Measurements from ENCODE around the gene FOXD4L1. TPM values are rescaled to one million over a fixed set of nuclear protein-coding genes. Genes with fewer than 3 reads are reported as not detected.
"Not testable (repeated sequence)": the region's sequence is repeated elsewhere in the genome, so short reads cannot be mapped to it uniquely, and the experiment has no call there.

Gene FOXD4L1
- total RNA-seq = under 1 TPM in 1 of 5 donors, not detected in 4; 0.58 TPM
- polyA plus RNA-seq = under 1 TPM in 1 of 3 donors, not detected in 2; 0.05 TPM
- long read RNA-seq, donor 1 = 0 reads
- long read RNA-seq, donor 2 = 0 reads
- long read RNA-seq, donor 3 = 0 reads
- long read RNA-seq, donor 4 = 0 reads
- long read RNA-seq, donor 5 = 0 reads
- long read RNA-seq, donor 6 = 0 reads
- long read RNA-seq, donor 7 = 0 reads
- long read RNA-seq, donor 8 = 0 reads
- long read RNA-seq, donor 9, partial matches to known transcripts = 0 of 1 reads
- long read RNA-seq, donor 9, other reads (novel, unspliced or antisense) = 0 of 1 reads
- long read RNA-seq, donor 10 = 0 reads

- H3K36me3 ChIP-seq; H3K4me3 ChIP-seq; H3K9me3 ChIP-seq; DNase-seq; H3K27ac ChIP-seq; intact Hi-C loops (cut with DNase I; ENCODE audit: low total_unique reads): not testable (repeated sequence)
- Histone ChIP-seq H3K27me3 (peaks cover 0 to 44% (median 35%) of the 10 kb centered on the region in 3 donors), H3K4me1 (peaks cover 0 to 30% (median 20%) of the 10 kb centered on the region in 4 donors)
- 58 to 100% (median 80%) methylated on average over 1 to 4 of the region's 4 CpGs; no CpG with 5 or more reads in 1 of the 5 donors for WGBS, 5 donors
Observed at GRCh38 chr2:113498365-113498764, at the start of gene FOXD4L1. Gene FOXD4L1 (plus strand): TSS chr2:113498665. CDS start chr2:113499257, 592 bp downstream.

GRCh38 chr2:113465770-113466169 is 32.7 kb upstream of the FOXD4L1 start:
- H3K27me3 ChIP-seq; DNase-seq; H3K9me3 ChIP-seq; intact Hi-C loops (cut with DNase I; ENCODE audit: low total_unique reads); H3K4me3 ChIP-seq; H3K27ac ChIP-seq; H3K4me1 ChIP-seq; H3K36me3 ChIP-seq: not testable (repeated sequence)

- H3K27me3 ChIP-seq; DNase-seq; H3K4me1 ChIP-seq; H3K9me3 ChIP-seq; H3K27ac ChIP-seq; intact Hi-C loops (cut with DNase I; ENCODE audit: low total_unique reads); H3K4me3 ChIP-seq; H3K36me3 ChIP-seq: not testable (repeated sequence)
- 92 to 98% (median 96%) methylated on average over 12 to 19 of the region's 24 CpGs; no CpG with 5 or more reads in 1 of the 5 donors for WGBS, 5 donors
Observed at GRCh38 chr2:113476688-113477368, 21.6 kb upstream of the FOXD4L1 start.

GRCh38 chr2:113496527-113496926 is 1.9 kb upstream of the FOXD4L1 start:
- WGBS, 5 donors = 95 to 98% (median 96%) methylated on average over 13 of the region's 13 CpGs; no CpG with 5 or more reads in 2 of the 5 donors
- H3K4me3 ChIP-seq; H3K9me3 ChIP-seq; intact Hi-C loops (cut with DNase I; ENCODE audit: low total_unique reads); H3K27ac ChIP-seq; DNase-seq; H3K36me3 ChIP-seq: not testable (repeated sequence)
- Histone ChIP-seq H3K27me3 (peaks cover 0 to 27% (median 19%) of the 10 kb centered on the region in 3 donors), H3K4me1 (peaks cover 0 to 16% (median 7%) of the 10 kb centered on the region in 4 donors)

GRCh38 chr2:113499019-113499885 is 787 bp downstream of the FOXD4L1 start:
- H3K4me1 ChIP-seq = peaks cover 0 to 39% (median 27%) of the 10 kb centered on the region in 4 donors
- intact Hi-C loops (cut with DNase I; ENCODE audit: low total_unique reads); H3K27ac ChIP-seq; H3K36me3 ChIP-seq; H3K9me3 ChIP-seq; DNase-seq; H3K4me3 ChIP-seq: not testable (repeated sequence)
- 7 to 69% (median 9%) methylated on average over 2 to 59 of the region's 62 CpGs for WGBS, 5 donors
- H3K27me3 ChIP-seq = peaks cover 0 to 52% (median 44%) of the 10 kb centered on the region in 3 donors

- H3K36me3 ChIP-seq; intact Hi-C loops (cut with DNase I; ENCODE audit: low total_unique reads); H3K27ac ChIP-seq; H3K9me3 ChIP-seq: not testable (repeated sequence)
- Histone ChIP-seq H3K4me1 (peaks cover 0 to 40% (median 27%) of the 10 kb centered on the region in 4 donors), H3K4me3 (peak overlapping the region in 1 of 4 donors; percentile 13), H3K27me3 (peaks cover 0 to 56% (median 45%) of the 10 kb centered on the region in 3 donors)
- DNase-seq = peak in 1 of 2 donors; percentile 20
- WGBS, 5 donors = 0 to 8% (median 5%) methylated on average over 10 to 50 of the region's 56 CpGs; no CpG with 5 or more reads in 2 of the 5 donors
Observed at GRCh38 chr2:113499886-113500722, 1.6 kb downstream of the FOXD4L1 start.

GRCh38 chr2:113500723-113501038 is 2.2 kb downstream of the FOXD4L1 start:
- H3K27ac ChIP-seq; DNase-seq; H3K36me3 ChIP-seq; H3K9me3 ChIP-seq; intact Hi-C loops (cut with DNase I; ENCODE audit: low total_unique reads): not testable (repeated sequence)
- WGBS, 5 donors = 14 to 40% (median 18%) methylated on average over 2 to 8 of the region's 8 CpGs; no CpG with 5 or more reads in 1 of the 5 donors
- Histone ChIP-seq H3K4me3 (peak overlapping the region in 1 of 4 donors; percentile 13), H3K4me1 (peaks cover 0 to 40% (median 27%) of the 10 kb centered on the region in 4 donors), H3K27me3 (peaks cover 0 to 62% (median 45%) of the 10 kb centered on the region in 3 donors)

- DNase-seq = peak in 1 of 2 donors; percentile 26
Observed at GRCh38 chr2:113502216-113503093, 4.0 kb downstream of the FOXD4L1 start.

GRCh38 chr2:113503094-113504042 is 4.9 kb downstream of the FOXD4L1 start:
- WGBS, 5 donors = 2 to 3% (median 2%) methylated on average over 11 to 114 of the region's 116 CpGs; no CpG with 5 or more reads in 1 of the 5 donors
- peaks cover 0 to 77% (median 52%) of the 10 kb centered on the region in 3 donors for H3K27me3 ChIP-seq
- DNase-seq = peak in 1 of 2 donors; percentile 65
- intact Hi-C loops (cut with DNase I; ENCODE audit: low total_unique reads); H3K9me3 ChIP-seq; H3K36me3 ChIP-seq; H3K27ac ChIP-seq: not testable (repeated sequence)
- H3K4me1 ChIP-seq = peaks cover 0 to 40% (median 27%) of the 10 kb centered on the region in 4 donors
- H3K4me3 ChIP-seq = peak overlapping the region in 3 of 4 donors; percentile 46 to 73 (median 47)

More at GRCh38 chr2:113502216-113503093, 4.0 kb downstream of the FOXD4L1 start:
- WGBS, 5 donors = 2 to 6% (median 4%) methylated on average over 22 to 72 of the region's 73 CpGs; no CpG with 5 or more reads in 1 of the 5 donors
- H3K27ac ChIP-seq; H3K9me3 ChIP-seq; intact Hi-C loops (cut with DNase I; ENCODE audit: low total_unique reads); H3K36me3 ChIP-seq: not testable (repeated sequence)
- Histone ChIP-seq H3K4me3 (peak overlapping the region in 3 of 4 donors; percentile 46 to 73 (median 47)), H3K27me3 (peaks cover 0 to 68% (median 45%) of the 10 kb centered on the region in 3 donors), H3K4me1 (peaks cover 0 to 40% (median 27%) of the 10 kb centered on the region in 4 donors)

Data from stomach (tissue), 19 donors.